GM12873 (cell line): Measurements from ENCODE around the gene ZKSCAN7.

Experiments used
- CTCF ChIP-seq: IDR thresholded peaks from 2 replicates; pipeline ENCODE4 v1.5.1; 2012; ENCODE audit warnings: low read depth, mild to moderate bottlenecking, moderate library complexity, low read length, control low read depth; ENCODE audit not compliant: insufficient read depth; ENCODE audit errors: missing control alignments

Gene ZKSCAN7

GRCh38 chr3:44584646-44585501 is 29.9 kb downstream of the ZKSCAN7 start, which contains the start of gene ZNF660:
ZNF660 (plus strand) TSS chr3:44584964; CDS start chr3:44594194, 9,230 bp downstream.
- no peak for TF ChIP-seq CTCF

GRCh38 chr3:44596621-44597020 is 41.6 kb downstream of the ZKSCAN7 start:
- no peak for TF ChIP-seq CTCF

- TF ChIP-seq CTCF: no peak
These were observed 46.8 kb downstream of the ZKSCAN7 start for GRCh38 chr3:44601749-44602148.

GRCh38 chr3:44612678-44613077 is 57.7 kb downstream of the ZKSCAN7 start:
- TF ChIP-seq CTCF: no peak
